IPS-20b (cell line): ENCODE measurements around the gene HRAS.

Source experiments
- H3K27ac ChIP-seq: one replicate; pipeline ENCODE4 v1.5.1; 2013; ENCODE audit warnings: low read length
- H3K27me3 ChIP-seq: 2 replicates; pipeline ENCODE4 v1.6.1; 2013; ENCODE audit warnings: mild to moderate bottlenecking, low read length, inconsistent platforms; ENCODE audit not compliant: insufficient read depth
- H3K36me3 ChIP-seq: 2 replicates; pipeline ENCODE4 v1.6.1; 2013; ENCODE audit warnings: low read depth, mild to moderate bottlenecking, inconsistent platforms, low read length, moderate library complexity; ENCODE audit not compliant: insufficient read depth
- H3K4me1 ChIP-seq: 2 replicates; pipeline ENCODE4 v1.6.1; 2013; ENCODE audit warnings: mild to moderate bottlenecking, control low read depth, inconsistent platforms, low read length, moderate library complexity; ENCODE audit not compliant: insufficient read depth
- H3K4me3 ChIP-seq: 2 replicates; pipeline ENCODE4 v1.5.1; 2013; ENCODE audit warnings: mild to moderate bottlenecking, low read length, inconsistent platforms
- H3K9ac ChIP-seq: 2 replicates; pipeline ENCODE4 v1.6.1; 2013; ENCODE audit warnings: low read depth, mild to moderate bottlenecking, inconsistent platforms, low read length, moderate library complexity
- H3K9me3 ChIP-seq: 2 replicates; pipeline ENCODE4 v1.6.1; 2013; ENCODE audit warnings: mild to moderate bottlenecking, low read depth, low read length, inconsistent platforms; ENCODE audit not compliant: insufficient read depth

The HRAS gene

DNA sequence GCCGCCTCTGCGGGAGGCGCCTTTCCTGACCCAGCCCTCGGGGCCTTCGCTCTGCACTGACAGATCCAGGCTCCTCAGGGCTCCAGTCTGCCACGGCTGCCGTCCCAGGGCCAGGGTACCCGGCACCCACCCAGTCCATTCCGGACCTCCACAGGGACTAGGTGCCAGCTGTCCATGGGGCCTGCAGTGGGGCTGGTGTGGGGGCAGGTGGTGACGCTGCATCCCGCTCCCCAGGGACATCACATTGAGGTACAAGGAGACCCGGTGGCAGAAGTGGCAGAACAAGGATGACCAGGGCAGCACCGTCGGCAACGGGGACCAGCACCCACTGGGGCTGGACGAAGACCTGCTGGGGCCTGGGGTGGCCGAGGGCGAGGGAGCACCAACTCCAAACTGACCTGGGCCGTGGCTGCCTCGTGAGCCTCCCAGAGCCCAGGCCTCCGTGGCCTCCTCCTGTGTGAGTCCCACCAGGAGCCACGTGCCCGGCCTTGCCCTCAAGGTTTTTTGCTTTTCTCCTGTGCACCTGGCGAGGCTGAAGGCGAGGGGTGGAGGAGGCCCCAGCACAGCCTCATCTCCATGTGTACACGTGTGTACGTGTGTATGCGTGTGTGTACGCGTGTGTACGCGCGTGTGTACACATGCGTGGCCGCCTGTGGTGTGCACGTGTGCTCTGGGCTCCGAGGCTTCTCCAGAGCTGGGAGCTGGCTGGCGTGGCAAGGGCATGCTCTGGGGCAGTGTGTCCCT is 45.0 kb downstream of the HRAS start:
- peaks cover 6% of the 10 kb centered on the region; the same call in 1 of the 2 replicates for H3K36me3 ChIP-seq
- H3K4me1 ChIP-seq = no peaks in the 10 kb centered on the region
- no peaks in the 10 kb centered on the region for H3K27me3 ChIP-seq
- no peaks in the 10 kb centered on the region for H3K9me3 ChIP-seq
- no peak overlapping the region for H3K27ac ChIP-seq
- H3K4me3 ChIP-seq = no peak overlapping the region
- H3K9ac ChIP-seq = no peak overlapping the region

DNA sequence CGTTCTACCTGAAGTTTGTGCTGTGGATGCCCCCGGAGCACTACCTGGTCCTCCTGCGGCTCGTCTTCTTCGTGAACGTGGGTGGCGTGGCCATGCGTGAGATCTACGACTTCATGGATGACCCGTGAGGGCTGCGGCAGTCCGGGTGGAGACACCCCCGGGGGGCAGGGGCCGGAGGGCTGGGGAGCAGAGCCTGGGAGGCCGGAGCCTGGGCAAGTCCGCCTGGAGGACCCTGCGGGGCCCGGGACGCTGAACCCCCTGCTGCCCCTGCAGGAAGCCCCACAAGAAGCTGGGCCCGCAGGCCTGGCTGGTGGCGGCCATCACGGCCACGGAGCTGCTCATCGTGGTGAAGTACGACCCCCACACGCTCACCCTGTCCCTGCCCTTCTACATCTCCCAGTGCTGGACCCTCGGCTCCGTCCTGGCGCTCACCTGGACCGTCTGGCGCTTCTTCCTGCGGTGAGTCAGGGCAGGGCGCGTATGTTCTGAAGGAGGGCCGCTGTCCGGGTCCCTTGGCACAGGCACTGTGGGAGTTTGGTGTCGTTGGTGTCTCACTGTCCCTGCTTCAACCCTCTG is 45.7 kb downstream of the HRAS start:
- no peaks in the 10 kb centered on the region for H3K4me1 ChIP-seq
- peaks cover 6% of the 10 kb centered on the region; the same call in 1 of the 2 replicates for H3K36me3 ChIP-seq
- no peak overlapping the region for H3K4me3 ChIP-seq
- no peak overlapping the region for H3K9ac ChIP-seq
- no peak overlapping the region for H3K27ac ChIP-seq
- H3K27me3 ChIP-seq = no peaks in the 10 kb centered on the region
- no peaks in the 10 kb centered on the region for H3K9me3 ChIP-seq

- Histone ChIP-seq H3K27me3 (no peaks in the 10 kb centered on the region), H3K4me1 (no peaks in the 10 kb centered on the region), H3K36me3 (peaks cover 6% of the 10 kb centered on the region; the same call in 1 of the 2 replicates), H3K4me3 (no peak overlapping the region), H3K27ac (no peak overlapping the region), H3K9ac (no peak overlapping the region), H3K9me3 (no peaks in the 10 kb centered on the region)
These were observed 46.4 kb downstream of the HRAS start for GRCh38 chr11:488992-489391.

GRCh38 chr11:488579-488978 is 46.8 kb downstream of the HRAS start:
- Histone ChIP-seq H3K36me3 (peaks cover 6% of the 10 kb centered on the region; the same call in 1 of the 2 replicates), H3K27me3 (no peaks in the 10 kb centered on the region), H3K9ac (no peak overlapping the region), H3K27ac (no peak overlapping the region), H3K4me1 (no peaks in the 10 kb centered on the region), H3K9me3 (no peaks in the 10 kb centered on the region), H3K4me3 (no peak overlapping the region)

GRCh38 chr11:488062-488461 is 47.3 kb downstream of the HRAS start:
- Histone ChIP-seq H3K27me3 (no peaks in the 10 kb centered on the region), H3K4me3 (no peak overlapping the region), H3K4me1 (no peaks in the 10 kb centered on the region), H3K36me3 (peaks cover 6% of the 10 kb centered on the region; the same call in 1 of the 2 replicates), H3K9me3 (no peaks in the 10 kb centered on the region), H3K27ac (no peak overlapping the region), H3K9ac (no peak overlapping the region)

DNA sequence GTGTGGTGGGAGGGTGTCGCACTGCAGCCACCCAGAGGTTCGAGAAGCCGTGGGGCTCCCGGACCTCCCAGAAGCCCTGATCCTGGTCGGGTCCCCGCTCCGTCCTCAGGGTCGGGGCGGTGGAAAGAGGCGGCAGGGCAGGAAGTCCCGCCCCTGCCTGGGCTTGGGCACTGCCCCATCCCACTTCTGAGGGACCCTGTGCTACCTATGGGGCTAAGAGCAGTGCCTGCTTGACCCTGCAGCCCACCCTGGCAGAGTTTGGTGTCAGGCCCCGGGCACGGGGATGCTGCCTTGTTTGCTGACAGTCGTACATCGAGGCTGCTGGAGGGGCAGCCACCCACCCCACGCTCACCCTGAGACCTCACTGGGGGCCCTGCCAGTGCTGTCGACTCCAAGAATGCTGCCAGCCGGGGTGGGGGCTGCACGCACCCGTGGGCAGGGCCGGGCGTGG is 47.8 kb downstream of the HRAS start:
- Histone ChIP-seq H3K27ac (no peak overlapping the region), H3K36me3 (peaks cover 6% of the 10 kb centered on the region; the same call in 1 of the 2 replicates), H3K9ac (no peak overlapping the region), H3K27me3 (no peaks in the 10 kb centered on the region), H3K4me1 (no peaks in the 10 kb centered on the region), H3K4me3 (no peak overlapping the region), H3K9me3 (no peaks in the 10 kb centered on the region)

DNA sequence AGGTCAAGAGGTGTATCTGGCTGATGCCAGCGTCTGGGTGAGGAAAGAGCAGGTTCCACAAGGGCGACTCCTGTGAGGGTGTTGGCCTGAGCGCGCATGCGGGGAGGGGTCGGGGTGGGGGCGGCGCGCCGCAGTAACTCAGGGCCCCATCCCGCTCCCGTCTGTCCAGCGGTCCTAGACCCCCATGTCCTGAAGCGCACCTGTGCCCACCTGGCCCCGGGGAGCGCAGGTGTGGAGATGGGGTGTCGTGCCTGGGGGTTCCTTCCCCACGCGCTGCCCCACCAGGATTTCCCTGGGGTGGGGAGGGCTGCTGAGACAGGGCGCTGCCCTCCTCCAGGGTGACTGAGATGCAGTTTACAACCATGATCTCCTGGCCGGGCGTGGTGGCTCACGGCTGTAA is 49.2 kb downstream of the HRAS start:
- no peak overlapping the region for H3K4me3 ChIP-seq
- no peaks in the 10 kb centered on the region for H3K27me3 ChIP-seq
- H3K36me3 ChIP-seq = peaks cover 6% of the 10 kb centered on the region; the same call in 1 of the 2 replicates
- no peaks in the 10 kb centered on the region for H3K4me1 ChIP-seq
- H3K9ac ChIP-seq = no peak overlapping the region
- no peaks in the 10 kb centered on the region for H3K9me3 ChIP-seq
- no peak overlapping the region for H3K27ac ChIP-seq

- no peak overlapping the region for H3K27ac ChIP-seq
- H3K4me3 ChIP-seq = no peak overlapping the region
- H3K9me3 ChIP-seq = no peaks in the 10 kb centered on the region
- H3K9ac ChIP-seq = no peak overlapping the region
- H3K27me3 ChIP-seq = no peaks in the 10 kb centered on the region
- H3K4me1 ChIP-seq = no peaks in the 10 kb centered on the region
- H3K36me3 ChIP-seq = no peaks in the 10 kb centered on the region; the same call in 1 of the 2 replicates
These were observed 50.8 kb downstream of the HRAS start for GRCh38 chr11:484616-485015.
